ENCODE data around the gene CEP95. TPM values are rescaled to one million over a fixed set of nuclear protein-coding genes. Genes with fewer than 3 reads are reported as not detected.

CEP95 gene
- total and polyA plus RNA-seq, 2 of the 13 experiments (the other 11 are each of a cell fraction or from before 2014, with no cell fraction given), result 65.9 to 68.8 TPM

- TF ChIP-seq PHF5A (CRISPR knock-in tag; IDR thresholded peaks at IDR 0.05; ENCODE audit: low read depth, unreplicated experiment) (peak; percentile 13), RFXANK (CRISPR knock-in tag; IDR thresholded peaks at IDR 0.05) (0 out of 2 replicates have a peak, but pooled peaks have one; percentile 19), ZNF629 (CRISPR knock-in tag; conservative IDR thresholded peaks at IDR 0.05) (no peak), ETS1 (CRISPR knock-in tag; IDR thresholded peaks at IDR 0.05) (no peak), SMYD3 (CRISPR knock-in tag; IDR thresholded peaks at IDR 0.05) (0 out of 2 replicates have a peak, but pooled peaks have one; percentile 35), NR2F6 (IDR thresholded peaks at IDR 0.05) (no peak; the same call in 1 of the 2 replicates), NR2F6 (CRISPR knock-in tag; IDR thresholded peaks at IDR 0.05) (0 out of 2 replicates have a peak, but pooled peaks have one; percentile 7), ZHX1 (CRISPR knock-in tag; IDR thresholded peaks at IDR 0.05; ENCODE audit: low read depth) (peak; percentile 90), NFKB2 (CRISPR knock-in tag; IDR thresholded peaks at IDR 0.05; ENCODE audit: borderline replicate concordance) (0 out of 2 replicates have a peak, but pooled peaks have one; percentile 21), ZFX (CRISPR knock-in tag; IDR thresholded peaks at IDR 0.05; ENCODE audit: low read depth) (no peak)
- TF ChIP-seq, protein P1, sequence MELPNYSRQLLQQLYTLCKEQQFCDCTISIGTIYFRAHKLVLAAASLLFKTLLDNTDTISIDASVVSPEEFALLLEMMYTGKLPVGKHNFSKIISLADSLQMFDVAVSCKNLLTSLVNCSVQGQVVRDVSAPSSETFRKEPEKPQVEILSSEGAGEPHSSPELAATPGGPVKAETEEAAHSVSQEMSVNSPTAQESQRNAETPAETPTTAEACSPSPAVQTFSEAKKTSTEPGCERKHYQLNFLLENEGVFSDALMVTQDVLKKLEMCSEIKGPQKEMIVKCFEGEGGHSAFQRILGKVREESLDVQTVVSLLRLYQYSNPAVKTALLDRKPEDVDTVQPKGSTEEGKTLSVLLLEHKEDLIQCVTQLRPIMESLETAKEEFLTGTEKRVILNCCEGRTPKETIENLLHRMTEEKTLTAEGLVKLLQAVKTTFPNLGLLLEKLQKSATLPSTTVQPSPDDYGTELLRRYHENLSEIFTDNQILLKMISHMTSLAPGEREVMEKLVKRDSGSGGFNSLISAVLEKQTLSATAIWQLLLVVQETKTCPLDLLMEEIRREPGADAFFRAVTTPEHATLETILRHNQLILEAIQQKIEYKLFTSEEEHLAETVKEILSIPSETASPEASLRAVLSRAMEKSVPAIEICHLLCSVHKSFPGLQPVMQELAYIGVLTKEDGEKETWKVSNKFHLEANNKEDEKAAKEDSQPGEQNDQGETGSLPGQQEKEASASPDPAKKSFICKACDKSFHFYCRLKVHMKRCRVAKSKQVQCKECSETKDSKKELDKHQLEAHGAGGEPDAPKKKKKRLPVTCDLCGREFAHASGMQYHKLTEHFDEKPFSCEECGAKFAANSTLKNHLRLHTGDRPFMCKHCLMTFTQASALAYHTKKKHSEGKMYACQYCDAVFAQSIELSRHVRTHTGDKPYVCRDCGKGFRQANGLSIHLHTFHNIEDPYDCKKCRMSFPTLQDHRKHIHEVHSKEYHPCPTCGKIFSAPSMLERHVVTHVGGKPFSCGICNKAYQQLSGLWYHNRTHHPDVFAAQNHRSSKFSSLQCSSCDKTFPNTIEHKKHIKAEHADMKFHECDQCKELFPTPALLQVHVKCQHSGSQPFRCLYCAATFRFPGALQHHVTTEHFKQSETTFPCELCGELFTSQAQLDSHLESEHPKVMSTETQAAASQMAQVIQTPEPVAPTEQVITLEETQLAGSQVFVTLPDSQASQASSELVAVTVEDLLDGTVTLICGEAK (IDR thresholded peaks at IDR 0.05), result no peak
- TF ChIP-seq, protein P1 (CRISPR knock-in tag; IDR thresholded peaks at IDR 0.05), result peak; percentile 19; the same call in 1 of the 2 replicates
- TF ChIP-seq, protein P2, sequence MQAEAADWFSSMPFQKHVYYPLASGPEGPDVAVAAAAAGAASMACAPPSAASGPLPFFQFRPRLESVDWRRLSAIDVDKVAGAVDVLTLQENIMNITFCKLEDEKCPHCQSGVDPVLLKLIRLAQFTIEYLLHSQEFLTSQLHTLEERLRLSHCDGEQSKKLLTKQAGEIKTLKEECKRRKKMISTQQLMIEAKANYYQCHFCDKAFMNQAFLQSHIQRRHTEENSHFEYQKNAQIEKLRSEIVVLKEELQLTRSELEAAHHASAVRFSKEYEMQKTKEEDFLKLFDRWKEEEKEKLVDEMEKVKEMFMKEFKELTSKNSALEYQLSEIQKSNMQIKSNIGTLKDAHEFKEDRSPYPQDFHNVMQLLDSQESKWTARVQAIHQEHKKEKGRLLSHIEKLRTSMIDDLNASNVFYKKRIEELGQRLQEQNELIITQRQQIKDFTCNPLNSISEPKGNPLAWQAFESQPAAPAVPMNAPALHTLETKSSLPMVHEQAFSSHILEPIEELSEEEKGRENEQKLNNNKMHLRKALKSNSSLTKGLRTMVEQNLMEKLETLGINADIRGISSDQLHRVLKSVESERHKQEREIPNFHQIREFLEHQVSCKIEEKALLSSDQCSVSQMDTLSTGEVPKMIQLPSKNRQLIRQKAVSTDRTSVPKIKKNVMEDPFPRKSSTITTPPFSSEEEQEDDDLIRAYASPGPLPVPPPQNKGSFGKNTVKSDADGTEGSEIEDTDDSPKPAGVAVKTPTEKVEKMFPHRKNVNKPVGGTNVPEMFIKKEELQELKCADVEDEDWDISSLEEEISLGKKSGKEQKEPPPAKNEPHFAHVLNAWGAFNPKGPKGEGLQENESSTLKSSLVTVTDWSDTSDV (CRISPR knock-in tag; IDR thresholded peaks at IDR 0.05), result no peak
These were observed 1.2 kb upstream of the CEP95 start (continued) for GRCh38 chr17:64505340-64506200.

Data from HepG2 (cell line).